GM19463 (cell line): ENCODE data around the gene CD70.
A peak's percentile ranks its signal among the peaks of the same experiment; 100 is the strongest.
"Not testable (repeated sequence)": the region's sequence is repeated elsewhere in the genome, so short reads cannot be mapped to it uniquely, and the experiment has no call there.

ENCODE experiments used
- ATAC-seq: cut with Tn5 transposase; IDR thresholded peaks from one replicate; pipeline ENCODE4 v1.9.1; 2021; ENCODE audit warnings: mild to moderate bottlenecking, moderate library complexity; ENCODE audit not compliant: unreplicated experiment

The CD70 gene

GRCh38 chr19:6572217-6572616, 18.7 kb downstream of the CD70 start:
- ATAC-seq: no peak

GRCh38 chr19:6571167-6571566, 19.8 kb downstream of the CD70 start:
- ATAC-seq: no peak

GRCh38 chr19:6570764-6571163, 20.2 kb downstream of the CD70 start:
- no peak for ATAC-seq

GRCh38 chr19:6568816-6569215, 22.1 kb downstream of the CD70 start:
- no peak for ATAC-seq

GRCh38 chr19:6568010-6568526, 22.9 kb downstream of the CD70 start:
- no peak for ATAC-seq

GRCh38 chr19:6566727-6567126, 24.2 kb downstream of the CD70 start:
- ATAC-seq: not testable (repeated sequence)

- no peak for ATAC-seq
These were observed 26.6 kb downstream of the CD70 start for GRCh38 chr19:6564393-6564792.

- ATAC-seq: not testable (repeated sequence)
These were observed 28.5 kb downstream of the CD70 start for GRCh38 chr19:6562437-6562836.

- no peak for ATAC-seq
These were observed 34.3 kb downstream of the CD70 start for GRCh38 chr19:6556480-6557195.

- no peak for ATAC-seq
These were observed 34.9 kb downstream of the CD70 start for GRCh38 chr19:6556043-6556449.

- ATAC-seq: peak; percentile 65
These were observed 39.1 kb downstream of the CD70 start for GRCh38 chr19:6551607-6552450.

GRCh38 chr19:6551091-6551490, 39.9 kb downstream of the CD70 start:
- no peak for ATAC-seq

GRCh38 chr19:6550679-6551078, 40.3 kb downstream of the CD70 start:
- not testable (repeated sequence) for ATAC-seq

- ATAC-seq: no peak
These were observed 47.0 kb downstream of the CD70 start for GRCh38 chr19:6543866-6544347.

GRCh38 chr19:6540918-6541689, 49.8 kb downstream of the CD70 start:
- ATAC-seq: no peak

GRCh38 chr19:6539514-6539913, 51.4 kb downstream of the CD70 start:
- ATAC-seq: no peak
